Body of pancreas (tissue), 4 donors: ENCODE results near the gene SLC41A1. TPM values are rescaled to one million over a fixed set of nuclear protein-coding genes. Genes with fewer than 3 reads are reported as not detected.

Source experiments
- ATAC-seq: fragments of 150-250 bp; one replicate; pipeline ENCODE4 v1.9.1; 2016
- DNase-seq, 4 donors: peaks; one replicate each; pipeline ENCODE4 v3.0.0-alpha.2; 2019
- H3K27ac ChIP-seq, 4 donors: fragments of 200-600 bp; sonication (generic); 1 replicate in 3 of 4; 2 replicates in 1 of 4; pipeline versions ENCODE4 v1.5.1 to v1.6.1; 2016 to 2019; ENCODE audit warnings: mild to moderate bottlenecking in 1 of 4, mixed read lengths in 1 of 4, moderate library complexity in 1 of 4
- H3K27me3 ChIP-seq, 2 donors: fragments of 200-600 bp; sonication (generic); one replicate each; pipeline ENCODE4 v1.6.0; 2016; ENCODE audit warnings: mild to moderate bottlenecking in 1 of 2
- H3K36me3 ChIP-seq, 2 donors: fragments of 200-600 bp; sonication (generic); replicated peaks in 1 of 2; 2 replicates each; pipeline ENCODE4 v1.5.1; 2016; ENCODE audit warnings: low read depth in 2 of 2; ENCODE audit not compliant: insufficient read depth in 1 of 2
- H3K4me1 ChIP-seq: fragments of 200-600 bp; sonication (generic); one replicate; pipeline ENCODE4 v1.6.0; 2016
- H3K4me3 ChIP-seq, 2 donors: fragments of 200-600 bp; sonication (generic); 1 replicate in 1 of 2; 2 replicates in 1 of 2; pipeline ENCODE4 v1.5.1; 2016 to 2019
- H3K9me3 ChIP-seq, 3 donors: fragments of 200-600 bp; sonication (generic); 1 replicate in 2 of 3; 2 replicates in 1 of 3; pipeline ENCODE4 v1.5.1; 2016
- POLR2A ChIP-seq, 3 donors: fragments of 450-650 bp; IDR thresholded peaks; one replicate each; pipeline ENCODE4 v1.6.1; 2016; ENCODE audit warnings: antibody characterized with exemption in 3 of 3, mild to moderate bottlenecking in 2 of 3
- WGBS, 2 donors: methylation state at CpG; one replicate each; pipeline ENCODE4 v1.1.5; 2017; 5-methylcytosine and 5-hydroxymethylcytosine counted together
- intact Hi-C: fragments of 100-400 bp; cut with DNase I; formaldehyde crosslinking; loops from one replicate; pipeline ENCODE4 v1.15.1; 2023
- total RNA-seq, 2 donors: library from RNA; depleted of rRNA; stranded (reverse); fragments of >200 nt; gene quantifications; one replicate each; pipeline ENCODE4 v1.1.0, GENCODE V29; 2016
- TF ChIP-seq, protein P1 (sequence below), 7 experiments: fragments of 450-650 bp in 4 of 7; fragments of 200-600 bp in 3 of 7; sonication (generic) in 3 of 7; IDR thresholded peaks; one replicate each; pipeline ENCODE4 v1.5.1; 2016 to 2019; ENCODE audit warnings: antibody characterized with exemption in 7 of 7

SLC41A1 gene
- total RNA-seq, 2 donors from 2014 or later = 36.9 to 41.8 TPM

DNA sequence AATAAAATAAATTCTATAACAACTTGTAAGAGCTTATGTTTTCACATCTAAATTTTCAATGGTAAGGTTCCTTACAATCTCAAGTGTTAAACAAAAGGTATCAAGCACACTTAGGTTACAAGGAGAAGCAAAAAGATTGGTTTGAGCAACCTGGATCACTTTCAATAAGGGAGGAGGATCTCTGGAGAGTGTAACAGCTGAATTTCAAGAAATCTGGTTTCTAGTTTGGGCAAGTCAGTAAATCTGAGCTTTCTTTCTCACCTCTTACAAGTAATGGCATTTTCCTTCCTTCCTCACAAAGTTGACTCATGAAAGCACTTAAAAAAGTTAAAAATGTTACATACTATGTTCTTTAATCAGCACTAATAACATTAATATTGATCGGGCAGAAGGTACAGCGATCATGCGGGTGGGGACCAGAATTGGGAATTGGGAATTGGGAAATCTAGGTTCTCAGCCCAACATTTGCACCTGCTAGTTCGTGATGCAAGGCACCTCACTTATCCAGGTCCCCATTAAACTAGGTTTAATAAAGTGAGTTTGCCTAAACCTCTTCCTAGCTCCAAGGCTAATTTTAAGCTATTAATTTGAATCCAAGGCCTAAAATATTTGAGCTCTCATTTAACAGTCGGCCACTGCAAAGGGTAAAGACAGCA is 66.1 kb downstream of the SLC41A1 start:
- no peaks in the 10 kb centered on the region for H3K9me3 ChIP-seq
- H3K4me1 ChIP-seq = peaks cover 37% of the 10 kb centered on the region
- H3K36me3 ChIP-seq = no peaks in the 10 kb centered on the region
- H3K27me3 ChIP-seq = no peaks in the 10 kb centered on the region
- intact Hi-C loops = no loop called here
- DNase-seq = no peak
- no peak overlapping the region for H3K4me3 ChIP-seq
- WGBS, 2 donors = 43 to 56% methylated on average over 5 of the region's 5 CpGs
- H3K27ac ChIP-seq = no peak overlapping the region
- no peak for ATAC-seq
- TF ChIP-seq POLR2A (IDR thresholded peaks at IDR 0.05) = no peak
- TF ChIP-seq, protein P1, sequence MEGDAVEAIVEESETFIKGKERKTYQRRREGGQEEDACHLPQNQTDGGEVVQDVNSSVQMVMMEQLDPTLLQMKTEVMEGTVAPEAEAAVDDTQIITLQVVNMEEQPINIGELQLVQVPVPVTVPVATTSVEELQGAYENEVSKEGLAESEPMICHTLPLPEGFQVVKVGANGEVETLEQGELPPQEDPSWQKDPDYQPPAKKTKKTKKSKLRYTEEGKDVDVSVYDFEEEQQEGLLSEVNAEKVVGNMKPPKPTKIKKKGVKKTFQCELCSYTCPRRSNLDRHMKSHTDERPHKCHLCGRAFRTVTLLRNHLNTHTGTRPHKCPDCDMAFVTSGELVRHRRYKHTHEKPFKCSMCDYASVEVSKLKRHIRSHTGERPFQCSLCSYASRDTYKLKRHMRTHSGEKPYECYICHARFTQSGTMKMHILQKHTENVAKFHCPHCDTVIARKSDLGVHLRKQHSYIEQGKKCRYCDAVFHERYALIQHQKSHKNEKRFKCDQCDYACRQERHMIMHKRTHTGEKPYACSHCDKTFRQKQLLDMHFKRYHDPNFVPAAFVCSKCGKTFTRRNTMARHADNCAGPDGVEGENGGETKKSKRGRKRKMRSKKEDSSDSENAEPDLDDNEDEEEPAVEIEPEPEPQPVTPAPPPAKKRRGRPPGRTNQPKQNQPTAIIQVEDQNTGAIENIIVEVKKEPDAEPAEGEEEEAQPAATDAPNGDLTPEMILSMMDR (IDR thresholded peaks at IDR 0.05) = no peak

DNA sequence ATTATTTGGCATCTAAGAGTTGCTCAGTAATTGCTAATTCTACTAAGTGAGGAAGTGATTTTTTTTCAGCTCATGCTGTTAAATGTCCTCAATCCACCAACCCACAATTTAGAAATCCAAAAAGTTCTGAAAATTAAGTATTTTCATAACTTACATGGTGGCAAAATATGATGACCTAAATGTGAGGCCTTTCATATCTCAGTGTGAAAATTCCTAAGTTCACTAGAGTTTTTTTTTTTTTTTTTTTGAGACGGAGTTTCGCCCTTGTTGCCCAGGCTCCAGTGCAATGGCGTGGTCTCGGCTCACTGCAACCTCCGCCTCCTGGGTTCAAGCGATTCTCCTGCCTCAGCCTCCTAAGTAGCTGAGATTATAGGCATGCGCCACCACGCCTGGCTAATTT is 68.6 kb downstream of the SLC41A1 start:
- Histone ChIP-seq H3K27me3 (no peaks in the 10 kb centered on the region), H3K9me3 (no peaks in the 10 kb centered on the region), H3K27ac (peak overlapping the region in 1 of 4 donors; percentile 33), H3K36me3 (no peaks in the 10 kb centered on the region), H3K4me3 (no peak overlapping the region), H3K4me1 (peaks cover 42% of the 10 kb centered on the region)
- WGBS, 2 donors = 92 to 100% methylated on average over 7 to 8 of the region's 8 CpGs
- no peak for TF ChIP-seq POLR2A (IDR thresholded peaks at IDR 0.05)
- TF ChIP-seq, protein P1 (IDR thresholded peaks at IDR 0.05) = no peak
- DNase-seq (no peak), ATAC-seq (no peak)
- intact Hi-C loops = no loop called here

- no peak for DNase-seq
- H3K27ac ChIP-seq = peak overlapping the region in 2 of 4 donors; percentile 12 to 33
Measured at GRCh38 chr1:205743977-205744376, 69.0 kb downstream of the SLC41A1 start.

GRCh38 chr1:205741681-205742080 is 71.3 kb downstream of the SLC41A1 start:
- H3K27me3 ChIP-seq = no peaks in the 10 kb centered on the region
- DNase-seq (no peak), ATAC-seq (no peak)
- H3K36me3 ChIP-seq = no peaks in the 10 kb centered on the region
- H3K4me1 ChIP-seq = peaks cover 29% of the 10 kb centered on the region
- TF ChIP-seq POLR2A (IDR thresholded peaks at IDR 0.05) = no peak
- TF ChIP-seq, protein P1 (IDR thresholded peaks at IDR 0.05) = no peak
- H3K4me3 ChIP-seq = no peak overlapping the region
- H3K27ac ChIP-seq = no peak overlapping the region
- H3K9me3 ChIP-seq = no peaks in the 10 kb centered on the region
- intact Hi-C loops = no loop called here
- 11 to 27% methylated on average over 1 of the region's 1 CpG for WGBS, 2 donors

More at GRCh38 chr1:205743977-205744376, 69.0 kb downstream of the SLC41A1 start:
- no peak overlapping the region for H3K4me3 ChIP-seq
- intact Hi-C loops = no loop called here
- no peaks in the 10 kb centered on the region for H3K9me3 ChIP-seq
- no peaks in the 10 kb centered on the region for H3K27me3 ChIP-seq
- ATAC-seq = no peak
- H3K4me1 ChIP-seq = peaks cover 42% of the 10 kb centered on the region
- TF ChIP-seq, protein P1 (IDR thresholded peaks at IDR 0.05) = no peak
- TF ChIP-seq POLR2A (IDR thresholded peaks at IDR 0.05) = no peak
- H3K36me3 ChIP-seq = no peaks in the 10 kb centered on the region
- 38 to 44% methylated on average over 4 of the region's 4 CpGs for whole genome bisulfite sequencing, 2 donors
